ENCODE measurements around the gene LIF. TPM values are rescaled to one million over a fixed set of nuclear protein-coding genes. Genes with fewer than 3 reads are reported as not detected.

Gene LIF
- total RNA-seq, 1 experiment from 2014 or later = 34.4 TPM

DNA sequence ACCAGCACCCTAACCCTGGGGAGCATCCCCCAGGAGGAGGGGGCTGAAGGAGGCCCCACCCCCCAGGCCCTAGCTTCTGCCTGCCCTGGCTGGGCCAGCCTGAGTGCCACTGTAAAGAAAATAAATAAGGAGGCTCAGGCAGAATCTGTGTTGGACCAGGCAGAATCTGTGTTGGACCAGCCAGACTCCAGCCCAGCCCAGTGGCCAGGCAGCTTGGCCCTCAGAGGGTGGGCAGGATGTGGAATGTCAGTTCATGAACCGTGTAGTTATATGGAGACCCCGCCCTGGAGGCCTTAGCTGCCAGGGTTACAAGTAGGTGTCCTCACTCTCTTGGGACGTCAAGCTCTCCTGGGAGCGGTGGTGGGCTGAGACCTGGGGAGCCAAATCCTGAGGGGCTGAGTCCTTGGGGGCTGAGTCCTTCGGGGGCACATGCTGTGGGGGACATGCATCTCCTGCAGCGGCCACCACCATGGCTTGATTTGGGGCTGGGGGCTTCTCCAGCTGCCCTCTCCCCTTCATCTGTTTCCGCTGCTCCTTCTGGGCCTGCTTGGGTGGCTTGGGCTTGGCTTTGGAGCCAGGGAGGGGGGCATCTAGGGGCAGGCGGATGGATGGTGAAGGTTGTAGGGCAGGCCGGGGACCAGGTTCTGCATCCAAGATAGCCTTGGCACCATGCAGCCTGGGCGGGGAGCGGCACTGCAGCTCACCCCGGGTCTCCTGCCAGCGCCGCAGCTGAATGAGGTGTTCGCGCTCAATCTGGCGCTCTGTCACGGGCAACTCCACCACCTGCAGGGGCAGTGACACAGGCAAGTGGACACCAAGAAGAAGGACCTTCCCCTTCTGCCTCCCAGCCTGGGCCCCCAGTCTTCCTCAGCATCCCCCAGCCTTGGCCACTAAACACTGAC, 45.8 kb upstream of the LIF start:
- no TSS peak for BruUV-seq (replicated peaks)
- TF ChIP-seq REST (IDR thresholded peaks at IDR 0.05; ENCODE audit: insufficient read depth in 1 of 2, low read depth in 2 of 2, low read length in 1 of 2) = no peak
- TF ChIP-seq POLR2AphosphoS5 (IDR thresholded peaks at IDR 0.05; ENCODE audit: low read depth, low read length) = no peak
- TF ChIP-seq SIN3A (IDR thresholded peaks at IDR 0.05; ENCODE audit: borderline replicate concordance, insufficient read depth, low read depth, low read length) = no peak
- no peak for TF ChIP-seq TCF7L2 (IDR thresholded peaks at IDR 0.05; ENCODE audit: low read depth, low read length)
- TF ChIP-seq CTCF (IDR thresholded peaks at IDR 0.05) = no peak
- H3K36me3 ChIP-seq (ENCODE audit: control insufficient read depth, insufficient read depth, low read length) = no peaks in the 10 kb centered on the region; the same call in 1 of the 2 replicates

DNA sequence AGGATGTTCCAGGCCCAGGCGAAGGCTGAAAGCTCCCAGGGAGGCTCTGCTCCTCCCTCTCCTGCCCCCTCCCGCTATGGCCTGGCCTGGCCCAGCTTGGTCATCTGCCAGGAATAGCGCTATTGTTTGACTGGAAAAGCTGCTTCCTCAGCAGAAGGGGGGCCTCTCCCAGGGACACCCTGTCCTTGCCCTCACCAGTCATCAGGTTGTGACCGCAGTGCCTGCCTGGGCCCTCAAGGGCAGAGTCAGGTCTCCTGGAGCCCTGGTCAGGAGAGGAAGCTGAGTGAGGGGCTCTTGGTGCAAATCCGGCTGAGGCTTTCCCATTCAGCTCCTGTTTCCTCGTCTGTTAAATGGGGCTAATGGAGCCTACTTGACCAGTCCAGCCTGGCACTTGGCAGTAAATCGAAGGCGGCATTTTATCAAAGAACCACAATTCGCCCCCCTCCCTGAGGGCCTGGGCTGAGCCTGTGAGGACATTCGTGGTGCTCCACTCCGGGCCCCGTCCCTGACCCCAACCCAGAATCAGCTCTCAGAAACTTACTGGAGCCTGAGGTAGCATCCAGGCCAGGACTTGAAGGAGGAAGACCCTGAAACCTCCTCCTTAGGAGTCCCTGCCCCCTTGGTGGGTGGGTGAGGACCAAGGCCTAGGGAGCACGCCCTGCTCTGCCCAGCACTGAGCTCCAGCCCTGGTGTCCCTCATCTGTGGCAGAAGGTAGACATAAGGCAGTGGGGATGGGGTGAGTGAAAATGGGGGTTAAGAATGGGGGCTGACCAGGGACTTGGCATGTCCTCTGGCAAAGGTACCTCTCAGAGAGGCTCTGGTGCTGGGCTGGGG, 44.7 kb upstream of the LIF start:
- no TSS peak for BruUV-seq (replicated peaks)
- H3K4me1 ChIP-seq (ENCODE audit: control insufficient read depth, insufficient read depth, low read length) = peaks cover 25% of the 10 kb centered on the region
- H3K4me3 ChIP-seq (ENCODE audit: low read depth in 2 of 2, low read length in 2 of 2) = no peak overlapping the region
- TF ChIP-seq TCF7L2 (IDR thresholded peaks at IDR 0.05; ENCODE audit: low read depth, low read length) = no peak
- CTCF ChIA-PET = interaction anchor here (0.6 kb wide), 1 partner anchor 92 kb away, joined by 3 read pairs; no protein-coding TSS in a partner anchor
- no peaks in the 10 kb centered on the region; the same call in 1 of the 2 replicates for H3K36me3 ChIP-seq (ENCODE audit: control insufficient read depth, insufficient read depth, low read length)
- ATAC-seq = no peak
- H3K9me3 ChIP-seq (ENCODE audit: control insufficient read depth, insufficient read depth, low read depth, low read length) = no peaks in the 10 kb centered on the region
- no peak overlapping the region for H3K27ac ChIP-seq (ENCODE audit: low read length)
- POLR2A ChIA-PET = no interaction called here
- no peaks in the 10 kb centered on the region for H3K27me3 ChIP-seq (ENCODE audit: control insufficient read depth, insufficient read depth, low read length)
- in situ Hi-C loops (cut with HindIII; ENCODE audit: low pct_unique_long_range_greater_than_20kb, low sequenced_read_pairs) (no loop called here), intact Hi-C loops (cut with micrococcal nuclease; ENCODE audit: unreplicated experiment) (no loop called here)
- no peak for DNase-seq (ENCODE audit: low read depth, low spot score)

More for the DNA sequence above, 45.8 kb upstream of the LIF start:
- ChIA-PET POLR2A (no interaction called here), CTCF (no interaction called here)
- peaks cover 19% of the 10 kb centered on the region for H3K4me1 ChIP-seq (ENCODE audit: control insufficient read depth, insufficient read depth, low read length)
- in situ Hi-C loops (cut with HindIII; ENCODE audit: low pct_unique_long_range_greater_than_20kb, low sequenced_read_pairs) (no loop called here), intact Hi-C loops (cut with micrococcal nuclease; ENCODE audit: unreplicated experiment) (no loop called here)
- no peaks in the 10 kb centered on the region for H3K27me3 ChIP-seq (ENCODE audit: control insufficient read depth, insufficient read depth, low read length)
- ATAC-seq = no peak
- no peak overlapping the region for H3K4me3 ChIP-seq (ENCODE audit: low read depth in 2 of 2, low read length in 2 of 2)
- H3K9me3 ChIP-seq (ENCODE audit: control insufficient read depth, insufficient read depth, low read depth, low read length) = no peaks in the 10 kb centered on the region
- no peak for DNase-seq (ENCODE audit: low read depth, low spot score)
- no peak overlapping the region for H3K27ac ChIP-seq (ENCODE audit: low read length)

All from Panc1 (cell line).